Measurements from ENCODE around the gene QARS1. TPM values are rescaled to one million over a fixed set of nuclear protein-coding genes. Genes with fewer than 3 reads are reported as not detected.

QARS1 gene
- total and polyA plus RNA-seq, 2 of the 8 experiments (the other 6 are each of a cell fraction or from before 2014, with no cell fraction given) = 353 to 581 TPM

- H4K5ac ChIP-seq (ENCODE audit: insufficient read length, low read depth, low read length) = no peak overlapping the region
- FAIRE-seq = no peak
- no peak overlapping the region for H2AK5ac ChIP-seq (ENCODE audit: low read depth, low read length)
- WGBS, 2 experiments (ENCODE audit: extremely low coverage in 1 of 2, insufficient coverage in 1 of 2, insufficient read length in 1 of 2, insufficient replicate concordance in 2 of 2, low coverage in 1 of 2, low lambda C conversion rate in 2 of 2, missing lambda C conversion rate in 1 of 2) = 77% methylated on average over 4 of the region's 5 CpGs; no CpG with 5 or more reads in 1 of the 2 experiments
- no peaks in the 10 kb centered on the region for H3K23me2 ChIP-seq (ENCODE audit: low read depth, low read length)
- H3K56ac ChIP-seq (replicated peaks; ENCODE audit: insufficient read length, low read depth, low read length) = no peak overlapping the region
- no peaks in the 10 kb centered on the region for H3K79me2 ChIP-seq (ENCODE audit: control insufficient read depth in 1 of 2, insufficient read depth in 2 of 2, low read length in 2 of 2)
- H4K20me1 ChIP-seq (replicated peaks in 1 of 2; ENCODE audit: control insufficient read depth in 1 of 2, insufficient read depth in 2 of 2, low read length in 2 of 2) = no peaks in the 10 kb centered on the region
- H4K8ac ChIP-seq (ENCODE audit: extremely low read depth, insufficient read depth, low read length) = no peak overlapping the region
- no peaks in the 10 kb centered on the region for H3K79me1 ChIP-seq (ENCODE audit: low read depth, low read length)
- no peak overlapping the region for H2BK12ac ChIP-seq (ENCODE audit: low read depth, low read length)
- no peak overlapping the region for H3K4ac ChIP-seq (replicated peaks; ENCODE audit: insufficient read length, low read depth, low read length)
- H3K4me1 ChIP-seq (replicated peaks in 1 of 4; ENCODE audit: control insufficient read depth in 3 of 4, insufficient read depth in 4 of 4, low read length in 3 of 4) = no peaks in the 10 kb centered on the region
- ChIA-PET CTCF (ENCODE audit: partially characterized antibody) (interaction anchor here (1.0 to 1.1 kb wide), 3 partner anchors 14 to 54 kb away, joined by 3 to 5 read pairs (median 4); partner anchors contain the start of genes KLHDC8B and QRICH1), POLR2A (ENCODE audit: partially characterized antibody) (interaction anchor here (0.8 to 1.2 kb wide), 2 partner anchors 13 to 16 kb away, joined by 3 read pairs; no protein-coding TSS in a partner anchor)
- no peak overlapping the region; the same call in 1 of the 2 replicates for H2BK5ac ChIP-seq (ENCODE audit: low read depth, low read length)
- H2BK20ac ChIP-seq (ENCODE audit: low read length) = no peak overlapping the region
- no peak overlapping the region for H3K23ac ChIP-seq (ENCODE audit: insufficient read length)
- no peak overlapping the region for H3K4me2 ChIP-seq (ENCODE audit: insufficient read depth in 1 of 2, low read depth in 2 of 2, low read length in 2 of 2)
- H3K14ac ChIP-seq (ENCODE audit: insufficient read length) = no peak overlapping the region
- H2AFZ ChIP-seq (ENCODE audit: low read length) = no peak overlapping the region
- H3K27me3 ChIP-seq (replicated peaks in 1 of 4; ENCODE audit: control insufficient read depth in 3 of 4, extremely low read depth in 1 of 4, insufficient read depth in 3 of 4, low read length in 3 of 4) = no peaks in the 10 kb centered on the region; a peak in 1 of 7 replicates
- no peaks in the 10 kb centered on the region for H3K36me3 ChIP-seq (ENCODE audit: control insufficient read depth in 2 of 4, insufficient read depth in 4 of 4, low read length in 3 of 4)
- no peak overlapping the region for H2BK120ac ChIP-seq (replicated peaks; ENCODE audit: low read depth, low read length)
- no peak overlapping the region for H3K27ac ChIP-seq (ENCODE audit: low read depth, low read length)
- H3K4me3 ChIP-seq (ENCODE audit: extremely low read depth in 1 of 4, insufficient read depth in 2 of 4, low read depth in 3 of 4, low read length in 4 of 4) = no peak overlapping the region
- no peak overlapping the region for H3K9ac ChIP-seq (replicated peaks in 1 of 4; ENCODE audit: extremely low read depth in 1 of 4, low read depth in 3 of 4, low read length in 3 of 4)
- peaks cover 0 to 3% of the 10 kb centered on the region in 2 experiments; a peak in 1 of 4 replicates for H3K9me3 ChIP-seq (ENCODE audit: insufficient read depth in 2 of 2, low read depth in 1 of 2, low read length in 1 of 2)
- DNase-seq (ENCODE audit: low read depth in 1 of 2, low spot score in 2 of 2) = no peak
- H3K18ac ChIP-seq (ENCODE audit: extremely low read depth, low read length) = no peak overlapping the region
- H2BK15ac ChIP-seq (ENCODE audit: low read length) = no peak overlapping the region
- H4K91ac ChIP-seq (replicated peaks; ENCODE audit: insufficient read length, low read length) = no peak overlapping the region
- TF ChIP-seq TCF12 (IDR thresholded peaks at IDR 0.05; ENCODE audit: low read depth, low read length) (no peak), FOSL1 (IDR thresholded peaks at IDR 0.05; ENCODE audit: insufficient read depth, low read depth, low read length) (no peak), BACH1 (IDR thresholded peaks at IDR 0.05; ENCODE audit: low read length) (no peak), BRCA1 (IDR thresholded peaks at IDR 0.05; ENCODE audit: low read depth, low read length) (no peak), USF2 (IDR thresholded peaks at IDR 0.05; ENCODE audit: low read length) (no peak), TEAD4 (IDR thresholded peaks at IDR 0.05; ENCODE audit: low read depth, low read length) (no peak), NRF1 (IDR thresholded peaks at IDR 0.05; ENCODE audit: low read depth, low read length) (no peak), RAD21 (IDR thresholded peaks at IDR 0.05 in 1 of 2, conservative IDR thresholded peaks at IDR 0.05 in 1 of 2; ENCODE audit: low read depth in 2 of 2, low read length in 2 of 2) (no peak), JUND (IDR thresholded peaks at IDR 0.05; ENCODE audit: low read length) (no peak), SAP30 (IDR thresholded peaks at IDR 0.05; ENCODE audit: insufficient read depth, insufficient replicate concordance, low read length) (no peak), SRF (IDR thresholded peaks at IDR 0.05; ENCODE audit: low read depth, low read length) (no peak), RBBP5 (IDR thresholded peaks at IDR 0.05; ENCODE audit: borderline replicate concordance, low read depth, low read length) (no peak), KDM1A (IDR thresholded peaks at IDR 0.05; ENCODE audit: borderline replicate concordance, low read length) (no peak)
Observed at GRCh38 chr3:49148159-49148558, 43.6 kb upstream of the QARS1 start.

Measured in H1 (cell line).